NCI-H2227 treated with DMSO at 0.1 percent for 48 hours (cell line): ENCODE results near the gene EYA4.

ENCODE experiments used
- DNase-seq: peaks from one replicate; lab custom pipeline; 2025; lab: John Stamatoyannopoulos, UW

The EYA4 gene, protein sequence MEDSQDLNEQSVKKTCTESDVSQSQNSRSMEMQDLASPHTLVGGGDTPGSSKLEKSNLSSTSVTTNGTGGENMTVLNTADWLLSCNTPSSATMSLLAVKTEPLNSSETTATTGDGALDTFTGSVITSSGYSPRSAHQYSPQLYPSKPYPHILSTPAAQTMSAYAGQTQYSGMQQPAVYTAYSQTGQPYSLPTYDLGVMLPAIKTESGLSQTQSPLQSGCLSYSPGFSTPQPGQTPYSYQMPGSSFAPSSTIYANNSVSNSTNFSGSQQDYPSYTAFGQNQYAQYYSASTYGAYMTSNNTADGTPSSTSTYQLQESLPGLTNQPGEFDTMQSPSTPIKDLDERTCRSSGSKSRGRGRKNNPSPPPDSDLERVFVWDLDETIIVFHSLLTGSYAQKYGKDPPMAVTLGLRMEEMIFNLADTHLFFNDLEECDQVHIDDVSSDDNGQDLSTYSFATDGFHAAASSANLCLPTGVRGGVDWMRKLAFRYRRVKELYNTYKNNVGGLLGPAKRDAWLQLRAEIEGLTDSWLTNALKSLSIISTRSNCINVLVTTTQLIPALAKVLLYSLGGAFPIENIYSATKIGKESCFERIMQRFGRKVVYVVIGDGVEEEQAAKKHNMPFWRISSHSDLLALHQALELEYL

DNA sequence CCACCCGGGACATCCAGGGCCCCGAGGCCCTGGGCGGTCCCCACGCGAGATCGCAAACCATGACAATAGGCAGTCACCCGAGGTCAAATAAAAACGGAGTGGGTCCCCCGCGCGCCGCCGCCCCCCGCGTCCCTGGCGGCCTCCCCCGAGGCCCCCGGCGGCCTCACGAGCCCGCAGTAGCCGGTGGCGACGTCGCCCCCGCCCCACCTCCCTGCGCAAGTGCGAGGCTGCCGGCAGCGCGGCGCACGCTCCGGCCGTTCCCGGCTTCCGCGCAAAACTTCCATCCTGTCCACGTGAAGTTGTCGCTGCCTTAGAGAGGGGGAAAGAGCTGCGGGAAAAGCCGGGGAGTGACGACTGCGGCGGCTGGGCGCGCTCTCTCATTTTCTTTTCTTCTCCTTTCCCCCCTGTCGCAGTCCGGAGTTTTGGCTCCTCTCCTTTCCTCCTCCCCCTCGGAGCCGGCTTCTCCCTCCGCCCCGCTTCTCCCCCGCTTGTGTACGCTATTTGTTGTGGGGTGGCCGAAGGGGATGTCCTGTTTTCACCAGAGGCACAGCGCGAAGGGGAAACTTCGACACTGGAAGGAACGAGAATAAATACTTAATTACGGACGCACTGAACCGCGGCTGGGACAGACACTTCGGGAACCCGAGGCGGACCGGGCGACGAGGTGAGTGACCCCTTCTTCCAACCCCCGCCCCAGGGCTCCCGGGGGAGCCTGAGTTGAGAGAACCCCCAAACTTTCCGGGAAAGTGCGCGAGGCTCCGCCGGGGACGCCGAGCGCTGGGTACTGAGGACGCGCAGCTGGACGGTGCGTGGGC, at the start of gene EYA4:
Gene EYA4 (plus strand): TSS at position 272 of the 815 bp plus-strand sequence. CDS start 33,424 bp downstream, outside the sequence.
- no peak for DNase-seq

DNA sequence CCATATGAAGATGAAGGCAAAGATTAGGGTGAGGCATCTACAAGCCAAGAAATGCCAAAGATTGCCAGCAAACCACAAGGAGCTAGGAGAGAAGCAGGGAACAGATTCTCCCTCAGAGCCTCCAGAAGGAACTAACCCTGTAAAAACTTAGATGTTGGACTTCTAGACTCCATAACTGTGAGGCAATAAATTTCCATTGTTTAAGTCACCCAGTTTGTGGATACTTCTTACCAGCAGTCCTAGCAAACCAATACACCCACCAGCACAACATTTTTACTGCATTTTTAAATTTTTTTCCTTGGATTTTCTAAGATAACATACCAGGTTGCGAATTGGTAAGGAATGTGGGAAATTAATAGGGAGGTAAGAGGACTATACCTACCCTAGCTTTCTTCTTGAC, 47.8 kb upstream of the EYA4 start:
- no peak for DNase-seq

DNA sequence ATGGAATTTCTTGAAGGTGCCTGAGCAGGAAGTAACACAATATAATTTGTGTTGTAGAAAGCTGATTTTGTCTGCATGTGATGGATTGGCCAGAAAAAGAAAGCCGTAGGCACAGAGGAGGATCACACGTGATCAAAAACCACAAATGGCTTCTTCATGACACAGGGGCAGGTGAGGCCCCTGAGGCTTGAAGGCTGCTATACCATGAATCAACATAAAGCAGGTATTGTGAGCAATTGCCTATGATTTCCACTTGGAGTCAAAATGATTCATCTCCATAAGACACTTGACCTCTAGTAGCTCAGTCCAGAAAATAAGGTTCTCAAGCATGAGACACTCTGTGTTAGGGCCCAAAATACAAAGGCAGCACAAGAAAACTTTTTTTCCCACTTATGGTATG, 42.4 kb upstream of the EYA4 start:
- DNase-seq, result no peak

DNA sequence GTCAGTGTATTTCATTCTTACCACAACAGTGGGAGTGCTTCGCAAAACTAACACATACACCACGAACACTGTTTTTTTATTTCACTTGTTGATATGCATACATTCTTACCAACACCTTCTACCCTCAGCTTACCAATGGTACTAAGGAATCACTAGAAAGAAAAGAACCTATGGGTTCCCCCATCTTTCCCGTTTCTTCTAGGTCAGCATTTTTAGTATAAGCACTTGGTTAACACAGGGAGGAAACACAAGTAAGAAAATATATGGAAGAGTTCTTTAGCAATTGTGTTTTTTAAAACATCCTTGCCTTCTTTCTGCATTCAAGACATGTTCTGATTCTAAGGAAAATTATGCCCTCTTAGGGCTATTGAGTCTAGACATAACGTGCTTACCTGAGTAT, 39.9 kb upstream of the EYA4 start:
- DNase-seq, result no peak

DNA sequence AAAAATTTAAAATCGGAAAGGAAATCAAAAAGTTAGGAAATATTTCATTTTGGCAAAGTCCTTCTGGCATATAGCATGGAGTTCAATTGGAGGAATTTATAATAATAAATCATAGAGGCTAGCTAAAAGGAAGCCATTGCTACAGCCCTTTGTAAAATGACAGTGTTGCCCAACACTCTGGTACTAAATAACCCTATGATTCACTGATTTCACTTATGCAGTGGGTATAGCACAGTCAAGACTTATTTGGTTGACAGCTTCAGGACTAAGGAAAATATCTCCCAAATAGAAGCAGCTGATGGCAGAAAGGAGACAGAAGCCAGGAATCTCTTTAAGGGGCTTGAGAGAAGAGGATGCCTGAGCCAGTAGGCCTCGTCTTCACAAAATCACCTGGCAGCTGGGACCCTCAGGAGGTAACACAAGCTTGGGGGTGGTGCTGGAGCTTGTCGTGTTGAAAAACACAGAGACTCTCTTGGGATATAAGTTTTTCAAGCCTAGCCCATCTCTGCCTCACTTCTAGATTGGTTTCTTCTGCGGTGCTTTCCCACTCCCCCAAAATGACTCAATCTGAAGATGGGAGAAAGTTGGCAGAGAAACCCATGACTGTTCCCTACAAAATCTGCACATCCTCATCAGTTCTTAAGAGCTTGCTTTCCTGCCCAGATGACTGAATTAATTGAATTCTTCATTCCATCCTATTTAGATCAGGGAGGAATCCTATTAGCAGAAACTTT, 38.4 kb upstream of the EYA4 start:
- no peak for DNase-seq

DNA sequence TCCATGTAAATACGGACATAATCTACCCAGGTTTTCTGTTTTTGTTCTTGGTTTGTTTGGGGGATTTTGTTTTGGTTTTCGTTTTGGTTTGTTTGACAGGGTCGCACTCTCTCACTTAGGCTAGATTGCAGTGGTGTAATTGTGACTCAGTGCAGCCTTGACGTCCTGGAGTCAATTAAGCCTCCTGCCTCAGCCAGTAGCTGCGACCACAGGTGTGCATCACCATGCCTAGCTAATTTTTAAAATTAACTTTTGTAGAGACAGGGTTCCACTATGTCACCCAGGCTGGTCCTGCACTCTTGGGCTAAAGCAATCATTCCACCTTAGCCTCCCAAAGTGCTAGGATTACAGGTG, 37.8 kb upstream of the EYA4 start:
- no peak for DNase-seq

DNA sequence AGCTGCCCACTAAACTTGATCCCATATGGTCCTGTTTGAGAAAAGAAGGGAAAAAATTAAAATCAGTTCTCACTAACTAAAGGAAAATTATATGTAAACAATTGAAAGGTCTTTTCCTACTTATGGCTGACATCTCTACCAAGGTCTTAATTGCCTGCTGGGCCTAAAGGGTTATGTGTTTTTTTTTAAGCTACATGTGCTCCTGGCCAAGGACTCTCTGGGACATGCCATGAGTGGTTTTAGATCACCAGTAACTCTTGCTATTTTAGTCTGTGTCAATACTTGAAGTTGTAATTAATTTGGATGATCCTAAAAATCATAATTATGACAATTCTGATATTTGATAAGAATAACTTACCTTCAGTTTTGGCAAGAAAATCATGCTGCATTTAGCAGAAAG, 35.9 kb upstream of the EYA4 start:
- DNase-seq, result no peak

DNA sequence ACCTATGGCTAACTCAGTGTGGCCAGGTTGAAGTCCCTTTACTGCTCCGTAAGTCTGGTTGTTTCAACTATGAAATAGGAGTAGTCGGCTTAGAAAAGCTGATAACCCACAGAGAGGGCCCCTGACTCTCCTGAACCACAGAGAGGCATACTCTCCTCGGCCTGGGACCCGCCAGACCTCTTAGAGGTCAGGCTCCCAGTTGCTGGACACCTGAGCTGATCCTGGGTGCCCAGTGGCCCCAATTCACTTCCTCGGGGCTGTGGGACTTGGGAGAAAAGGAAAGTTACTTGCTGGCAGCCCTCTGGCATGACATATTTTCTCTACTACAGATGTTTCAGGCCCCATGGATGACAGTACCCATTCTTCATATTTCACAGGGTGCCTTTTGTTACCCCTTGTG, 34.2 kb upstream of the EYA4 start:
- DNase-seq, result no peak

DNA sequence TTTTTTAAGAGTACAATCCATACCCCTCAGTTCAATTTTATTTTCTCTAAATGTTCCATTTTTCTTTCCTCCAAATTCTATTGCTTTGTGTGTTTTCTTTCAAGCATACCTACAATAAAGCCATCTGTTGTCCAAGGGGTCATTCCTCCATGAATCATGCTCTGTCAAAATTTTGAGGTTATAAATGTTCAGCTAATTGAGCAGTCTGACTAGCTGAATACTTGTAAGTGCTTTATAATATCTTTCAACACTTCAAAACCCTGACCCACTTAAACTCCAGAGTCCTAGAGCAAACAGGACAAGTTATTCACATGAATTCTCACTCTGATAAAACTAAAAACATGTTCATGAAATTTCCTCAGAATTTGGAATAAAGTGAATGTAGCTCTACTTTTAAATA, 33.4 kb upstream of the EYA4 start:
- DNase-seq, result no peak

DNA sequence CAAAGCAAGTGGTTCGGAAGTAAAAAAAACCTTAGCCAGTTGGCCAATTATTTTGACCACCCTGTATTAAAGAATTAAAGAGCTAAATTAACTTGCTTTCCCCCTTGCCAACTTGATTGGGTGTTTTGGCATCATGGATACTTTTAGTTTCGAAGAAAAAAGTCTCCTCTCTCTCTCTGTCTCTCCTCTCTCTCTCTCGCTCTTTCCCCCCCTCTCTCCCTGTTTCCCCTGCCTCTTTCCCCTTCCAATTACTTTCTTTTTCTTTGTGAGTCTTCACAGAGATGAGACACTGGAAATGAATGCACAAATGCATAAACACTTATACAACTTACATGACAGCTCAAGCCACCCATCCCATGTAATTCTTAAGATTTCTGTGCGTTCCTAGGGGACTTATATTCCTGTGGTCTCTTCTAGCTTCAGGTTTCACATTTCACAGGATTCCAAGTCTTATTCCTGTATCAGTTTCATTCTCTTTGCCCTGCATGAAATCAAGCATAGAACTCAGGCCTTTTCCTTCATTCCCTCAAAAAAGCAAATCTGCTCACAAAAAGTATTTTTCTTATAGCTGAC, 32.9 kb upstream of the EYA4 start:
- no peak for DNase-seq

DNA sequence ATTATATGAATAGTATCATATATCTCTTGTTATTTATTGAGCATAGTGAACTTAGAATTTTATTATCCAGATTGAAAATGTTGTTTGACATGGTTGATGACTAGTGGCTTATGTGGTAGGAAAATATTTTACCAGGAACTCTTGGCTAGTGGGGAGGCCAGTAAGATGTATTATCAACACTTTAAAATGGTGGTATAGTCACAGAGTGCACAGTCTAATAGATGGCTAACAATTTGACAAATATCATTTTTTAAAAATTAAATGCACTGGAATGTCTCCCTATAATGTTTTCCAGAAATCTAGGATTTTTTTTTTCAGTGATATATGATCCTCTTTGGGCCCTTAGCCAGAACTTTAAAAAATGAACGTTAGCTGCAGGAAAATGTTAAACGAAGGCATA, 26.9 kb upstream of the EYA4 start:
- no peak for DNase-seq

DNA sequence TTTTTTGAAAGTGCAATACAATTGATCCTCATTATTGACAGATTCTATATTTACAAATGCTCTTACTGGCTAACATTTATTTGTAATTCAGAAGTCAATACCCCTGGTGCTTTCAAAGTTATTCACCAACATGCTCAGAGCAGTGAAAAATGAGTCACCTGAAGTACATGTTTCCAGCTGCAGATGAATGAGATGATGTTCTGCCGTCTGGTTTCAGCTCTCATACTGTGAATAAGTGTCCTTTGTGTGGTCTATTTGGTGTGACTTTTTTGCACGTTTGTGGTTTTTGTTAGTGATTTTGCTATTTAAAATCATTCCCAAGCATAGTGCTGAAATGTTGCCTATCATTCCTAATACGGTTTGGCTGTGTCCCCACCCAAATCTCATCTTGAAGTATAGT, 22.3 kb upstream of the EYA4 start:
- DNase-seq, result no peak

DNA sequence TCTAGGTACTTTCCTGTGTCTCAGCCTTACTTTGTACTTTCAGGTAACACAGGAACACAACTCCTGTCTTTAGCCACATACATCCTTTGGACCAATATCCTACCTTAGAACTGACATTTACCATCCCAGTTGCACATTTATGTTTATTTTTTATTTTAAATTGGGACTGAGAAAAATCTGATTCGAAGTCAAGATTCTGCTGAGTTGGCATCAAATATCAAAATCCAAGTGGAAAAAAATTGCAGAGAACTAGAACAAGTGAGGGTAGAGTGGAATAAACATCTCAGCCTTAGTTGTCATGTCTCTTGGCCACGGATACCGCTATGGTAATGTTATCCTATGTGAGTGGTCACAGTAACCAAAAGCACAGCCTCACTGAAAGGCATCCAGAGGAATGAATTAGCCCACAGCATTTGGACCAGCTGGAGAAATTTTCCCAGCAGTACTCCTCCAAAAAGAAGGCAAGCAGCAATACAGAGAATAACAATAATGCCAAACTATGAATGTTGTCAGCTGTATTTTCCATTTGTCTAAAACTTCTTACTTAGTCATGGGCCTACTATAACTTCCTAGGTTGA, 17.6 kb upstream of the EYA4 start:
- no peak for DNase-seq

DNA sequence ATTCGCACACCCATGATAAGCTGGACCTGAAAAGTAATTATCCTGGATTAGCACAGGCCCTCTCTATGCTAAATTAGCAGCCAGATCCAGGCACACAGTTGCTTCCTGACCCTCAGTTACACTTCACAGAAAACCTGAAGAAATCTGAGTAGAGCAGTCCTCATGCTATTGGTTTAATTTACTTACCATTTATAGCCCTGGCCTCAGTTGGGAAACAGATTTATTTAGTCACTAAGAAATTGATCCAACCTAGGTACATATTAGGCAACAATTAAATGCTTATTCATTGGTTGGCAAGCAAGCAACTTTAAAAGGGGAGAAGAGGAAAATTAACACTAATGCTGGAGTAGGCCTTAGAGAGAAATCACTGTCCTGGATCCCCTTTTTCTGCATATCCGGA, 15.6 kb upstream of the EYA4 start:
- DNase-seq, result no peak

DNA sequence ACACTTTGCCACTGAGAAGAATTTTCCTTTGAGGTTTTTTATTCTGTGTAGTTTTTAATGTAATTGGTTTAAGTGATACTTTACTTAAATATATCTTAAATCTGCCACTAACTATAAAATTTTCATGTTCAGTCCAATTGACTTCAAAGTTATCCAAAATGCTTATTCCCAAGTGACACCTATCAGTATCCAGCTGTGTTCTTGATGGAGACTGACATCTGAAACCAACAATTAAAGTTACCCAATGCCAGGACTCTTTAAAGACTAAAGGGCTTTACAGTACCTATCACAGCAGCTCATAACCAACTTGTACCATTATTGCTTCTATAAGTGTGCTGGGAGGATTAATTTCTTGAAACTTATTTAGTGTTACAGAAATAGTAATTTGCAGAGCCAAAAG, 13.8 kb upstream of the EYA4 start:
- no peak for DNase-seq

DNA sequence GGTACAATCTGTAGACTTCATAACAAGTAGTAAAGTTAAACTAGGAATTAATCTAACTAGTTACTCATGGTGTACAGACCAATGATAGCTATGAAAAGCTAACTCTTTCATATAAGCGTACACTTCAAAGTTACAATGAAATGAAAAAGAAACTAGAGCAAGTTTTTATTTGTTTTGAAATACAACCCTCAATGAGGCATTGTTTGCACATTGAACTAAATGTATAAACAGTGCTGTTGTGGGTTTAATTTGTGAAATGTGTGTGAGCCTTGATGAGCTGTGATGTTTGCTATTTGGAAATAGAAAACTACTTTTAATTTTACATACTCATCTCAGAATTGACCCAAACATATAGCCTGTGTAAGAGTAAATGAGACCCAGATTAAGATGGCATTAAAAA, 11.1 kb upstream of the EYA4 start:
- no peak for DNase-seq

DNA sequence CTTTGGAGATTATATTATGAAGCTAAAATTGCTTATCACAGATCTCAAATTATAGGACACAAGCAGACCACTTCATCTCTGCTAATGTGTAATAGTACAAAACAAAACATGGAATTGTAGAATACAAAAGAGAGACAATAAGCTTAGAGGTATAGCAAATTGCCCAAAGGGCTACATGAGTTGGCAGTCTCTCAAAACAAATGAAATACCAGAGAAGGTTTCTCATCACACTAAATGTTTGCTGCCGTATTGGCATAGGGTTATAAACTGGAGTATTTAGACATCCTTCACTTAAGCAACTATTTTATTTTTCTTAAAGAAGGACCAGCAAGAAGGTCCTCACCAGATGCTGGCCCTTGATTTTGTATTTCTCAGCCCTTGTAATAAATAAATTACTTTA, 5.9 kb upstream of the EYA4 start:
- no peak for DNase-seq

DNA sequence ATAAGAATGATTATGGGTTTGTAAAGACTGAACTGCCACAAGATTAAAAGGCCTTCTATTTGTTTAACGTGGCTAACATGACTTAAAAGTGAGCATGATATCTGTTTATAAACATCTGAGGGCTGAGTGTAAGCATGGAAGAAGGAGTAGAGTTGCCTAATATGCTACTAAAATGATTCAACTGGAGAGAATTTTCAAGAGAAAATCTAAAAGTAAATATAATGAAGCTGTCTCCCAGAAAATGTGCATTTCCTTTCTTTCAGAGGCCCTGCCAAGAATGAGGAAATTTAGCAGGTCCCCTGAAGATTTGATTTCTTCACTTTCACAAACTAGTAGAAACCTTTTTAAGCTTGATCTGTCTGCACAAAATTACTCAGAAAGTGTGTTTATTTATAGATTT, 4.2 kb upstream of the EYA4 start:
- DNase-seq, result no peak

DNA sequence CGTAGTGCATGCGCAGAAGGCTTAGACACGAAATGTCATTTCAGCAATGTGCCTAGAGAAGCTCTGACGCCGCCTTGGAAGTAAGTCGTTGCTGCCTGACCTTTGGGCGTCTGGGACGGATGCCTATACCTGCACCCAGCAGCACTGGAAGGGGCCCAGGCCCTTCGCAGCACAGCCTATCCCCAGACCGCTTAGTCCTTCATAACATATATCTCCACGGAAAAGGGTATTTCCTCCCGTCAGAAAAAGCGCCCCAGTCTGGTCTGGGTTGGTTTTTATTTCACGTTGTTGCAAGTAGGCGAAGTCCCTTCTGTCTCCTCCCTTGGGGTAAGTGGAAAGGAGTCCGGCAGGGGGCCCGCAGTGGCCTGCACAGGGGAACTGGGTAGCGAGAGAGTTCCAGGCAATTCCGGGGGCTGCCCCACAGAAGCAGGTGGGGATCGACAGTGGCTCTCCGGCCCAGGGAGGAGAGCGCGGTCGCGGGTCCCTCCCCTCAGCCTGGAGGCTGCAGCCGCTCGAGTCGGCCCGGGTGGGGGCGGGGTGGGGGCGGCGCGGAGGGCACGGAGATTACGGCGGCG, 559 bp upstream of the EYA4 start:
- DNase-seq, result no peak

DNA sequence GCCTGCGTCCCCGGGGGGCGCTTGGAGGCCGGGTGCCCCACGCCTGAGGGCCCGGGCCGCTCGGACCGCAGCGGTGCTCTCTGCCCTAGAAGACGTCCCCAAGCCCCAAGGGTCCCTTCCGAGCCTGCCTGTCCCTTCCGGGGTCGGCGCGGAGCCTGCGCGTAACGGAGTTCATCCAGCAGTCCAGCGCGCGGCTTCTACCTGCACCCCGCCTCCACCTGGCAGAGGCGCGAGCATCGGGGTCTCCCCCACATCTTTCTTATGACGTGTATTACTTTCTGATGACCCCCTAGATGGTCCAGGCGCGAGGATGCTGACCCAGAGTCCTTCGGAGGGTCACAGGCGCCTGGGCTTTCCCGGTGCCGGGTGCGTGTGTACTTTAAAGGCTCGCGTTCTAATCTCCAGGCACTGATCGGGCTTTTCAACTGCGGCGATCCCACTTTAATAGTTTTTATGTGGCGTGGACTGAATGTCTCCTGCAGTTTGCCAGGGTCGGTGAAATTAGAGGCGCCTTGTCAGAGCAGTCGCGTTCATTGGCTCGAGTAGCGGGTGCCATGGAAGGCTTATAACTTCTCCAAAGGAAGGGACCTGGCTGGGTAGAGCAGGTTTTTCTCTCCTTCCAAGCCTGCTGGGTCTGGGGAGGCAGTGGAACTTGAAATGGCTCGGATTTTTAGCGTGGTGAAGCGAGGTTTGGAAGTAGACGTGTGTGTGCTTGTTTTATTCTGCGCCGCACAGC, 912 bp downstream of the EYA4 start:
- DNase-seq, result no peak
